Amniotic stem cell (primary cell): ENCODE data around the gene WDR3.
A peak's percentile ranks its signal among the peaks of the same experiment; 100 is the strongest.
"Not testable (repeated sequence)": the region's sequence is repeated elsewhere in the genome, so short reads cannot be mapped to it uniquely, and the experiment has no call there.

Source experiments
- DNase-seq: peaks from one replicate; lab custom pipeline; 2025; lab: John Stamatoyannopoulos, UW

WDR3 gene

DNA sequence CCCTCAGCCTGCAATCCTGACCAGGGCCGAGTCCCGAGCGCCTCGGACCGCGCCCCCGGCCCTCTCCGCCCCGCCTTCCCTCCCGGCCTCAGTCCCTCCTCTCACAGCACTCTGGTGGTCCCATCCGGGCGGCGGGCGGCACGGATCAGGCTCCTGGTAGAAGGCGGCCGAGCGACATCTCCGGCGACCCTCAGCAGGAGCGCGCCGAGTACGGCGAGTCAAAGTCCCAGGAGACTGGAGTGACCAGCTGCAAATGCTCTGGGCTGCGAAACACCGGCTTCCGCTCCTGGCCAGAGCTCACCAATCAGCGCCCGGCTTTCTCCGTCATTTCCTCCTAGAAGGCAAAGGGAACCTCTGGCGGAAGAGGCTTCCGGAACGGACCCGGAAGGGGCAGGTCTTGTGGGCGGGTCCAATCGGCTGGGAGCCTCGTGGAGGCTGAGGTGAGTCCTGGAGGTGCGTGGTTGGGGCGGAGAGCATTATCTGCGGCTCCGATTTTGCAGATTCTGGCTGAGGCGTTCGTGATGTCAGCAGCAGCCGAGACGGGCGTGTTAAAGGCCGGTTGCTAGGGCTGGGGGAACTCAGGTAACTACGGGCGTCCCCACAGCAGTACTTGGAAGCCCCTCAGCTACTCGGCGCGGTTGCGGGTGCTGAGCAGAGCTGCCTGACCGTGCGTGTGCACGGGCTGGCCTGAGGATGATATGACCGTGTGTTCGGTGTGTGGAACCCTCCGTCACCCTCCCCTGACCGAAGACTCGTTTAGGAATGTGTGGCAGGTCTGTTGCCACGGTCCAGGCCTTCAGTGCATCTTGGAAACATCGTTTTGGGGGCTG, at the start of gene WDR3, which contains the start of gene GDAP2:
Gene WDR3 (plus strand): TSS at position 397 of the 830 bp plus-strand sequence. CDS start 3,581 bp downstream, outside the sequence.
Gene GDAP2 (minus strand): TSS at position 279 of the 830 bp plus-strand sequence. CDS start 9,264 bp downstream, outside the sequence.
- DNase-seq, result peak; percentile 96

DNA sequence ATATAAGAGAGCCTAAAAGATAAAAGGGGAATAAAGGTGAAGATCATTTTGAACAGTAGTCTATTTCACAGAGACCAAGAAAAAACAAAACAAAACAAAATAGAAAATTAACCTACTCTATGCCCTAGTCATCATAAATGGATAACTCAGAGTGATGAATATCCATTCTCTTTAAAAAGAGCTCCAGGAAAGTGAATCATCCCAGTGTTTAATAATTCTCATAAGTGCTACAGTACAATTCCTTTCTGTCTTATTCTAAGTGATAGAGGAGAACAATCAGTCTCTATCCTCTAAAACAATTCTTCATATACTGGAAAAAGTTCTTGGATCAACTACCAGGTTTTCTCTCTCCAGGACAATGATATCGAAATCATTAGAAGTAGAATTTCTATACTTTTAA, 45.9 kb upstream of the WDR3 start:
- DNase-seq, result no peak

DNA sequence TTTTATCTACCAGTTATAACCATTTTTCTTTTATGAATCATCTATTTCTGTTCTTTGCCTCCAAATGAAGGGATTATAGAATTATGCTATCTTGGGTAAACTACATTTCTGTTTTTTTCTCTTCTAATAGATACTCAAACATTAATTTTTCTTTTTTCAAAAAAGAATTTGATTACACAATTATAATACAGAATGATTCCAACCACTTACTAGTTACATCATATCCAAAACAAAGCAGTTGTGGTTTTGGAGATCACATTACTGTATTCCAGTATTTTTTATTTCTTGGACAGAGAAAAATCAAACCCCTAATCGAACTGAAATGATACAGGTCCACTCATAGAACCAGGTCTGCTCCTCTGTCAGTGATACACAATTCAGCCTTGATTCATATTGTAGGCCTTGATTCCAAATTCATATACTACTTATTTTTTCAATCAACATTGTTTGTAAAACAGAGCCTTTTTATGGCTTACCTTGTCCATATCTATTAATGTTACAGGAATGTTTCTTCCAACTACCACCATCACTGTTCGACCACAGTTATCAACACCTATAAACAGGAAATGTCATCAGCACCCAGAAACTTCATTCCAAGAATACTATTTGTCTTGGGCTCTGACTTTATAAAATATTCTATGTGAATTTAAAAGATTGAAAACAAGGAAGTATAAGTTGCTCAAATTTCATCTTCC, 43.3 kb upstream of the WDR3 start:
- DNase-seq, result no peak

DNA sequence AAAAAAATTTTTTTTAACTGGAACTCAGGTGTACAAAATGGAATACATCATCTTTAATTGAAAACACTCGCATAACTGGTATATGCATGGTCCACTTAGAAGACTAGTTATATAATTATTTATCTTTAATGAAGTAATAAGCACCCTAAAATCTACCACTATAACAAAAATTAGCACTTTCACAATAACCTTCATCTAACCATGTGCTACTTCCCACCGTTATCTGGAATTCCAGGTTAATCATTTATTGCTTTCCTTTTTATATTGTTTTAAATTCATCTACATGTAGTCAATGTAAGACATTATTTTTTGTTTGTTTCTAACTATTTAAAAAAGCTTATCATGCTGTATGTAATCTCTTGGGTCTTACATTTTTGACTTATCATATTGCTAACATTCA, 39.1 kb upstream of the WDR3 start:
- DNase-seq, result no peak

DNA sequence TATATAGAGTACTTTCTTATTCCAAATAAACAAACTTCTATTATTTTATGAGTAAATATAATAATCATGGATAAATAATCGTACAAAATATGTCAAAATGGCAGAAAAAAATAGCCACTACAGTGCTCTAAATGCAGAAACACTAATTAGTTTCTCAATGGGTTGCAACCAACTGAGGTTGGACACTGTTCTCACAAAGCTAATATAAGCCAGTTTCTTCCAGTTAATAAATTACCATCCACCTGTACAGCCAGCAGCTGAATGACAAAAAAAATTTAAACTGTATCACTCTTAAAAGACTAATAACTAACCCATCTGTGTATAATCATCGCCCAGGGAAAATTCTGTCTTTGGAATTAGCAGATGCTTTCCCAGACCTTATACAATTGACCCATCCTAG, 37.0 kb upstream of the WDR3 start:
- DNase-seq, result no peak

DNA sequence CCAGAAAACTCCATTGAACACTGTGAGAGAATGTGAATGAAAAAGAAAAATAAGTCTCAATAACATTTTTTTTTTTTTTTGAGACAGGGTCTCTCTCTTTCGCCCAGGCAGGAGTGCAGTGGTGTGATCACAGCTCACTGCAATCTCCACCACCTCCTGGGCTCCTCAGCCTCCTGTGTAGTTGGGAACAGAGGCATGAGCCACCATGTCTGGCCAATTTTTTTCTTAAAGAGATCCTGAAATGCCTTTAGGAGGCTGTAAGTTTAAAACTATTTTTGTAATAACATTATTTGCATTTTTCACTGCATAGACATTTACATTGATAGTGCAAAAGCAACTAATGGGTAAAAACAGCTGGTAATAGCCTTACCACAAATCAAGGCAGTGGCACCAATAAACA, 35.5 kb upstream of the WDR3 start:
- DNase-seq, result no peak

DNA sequence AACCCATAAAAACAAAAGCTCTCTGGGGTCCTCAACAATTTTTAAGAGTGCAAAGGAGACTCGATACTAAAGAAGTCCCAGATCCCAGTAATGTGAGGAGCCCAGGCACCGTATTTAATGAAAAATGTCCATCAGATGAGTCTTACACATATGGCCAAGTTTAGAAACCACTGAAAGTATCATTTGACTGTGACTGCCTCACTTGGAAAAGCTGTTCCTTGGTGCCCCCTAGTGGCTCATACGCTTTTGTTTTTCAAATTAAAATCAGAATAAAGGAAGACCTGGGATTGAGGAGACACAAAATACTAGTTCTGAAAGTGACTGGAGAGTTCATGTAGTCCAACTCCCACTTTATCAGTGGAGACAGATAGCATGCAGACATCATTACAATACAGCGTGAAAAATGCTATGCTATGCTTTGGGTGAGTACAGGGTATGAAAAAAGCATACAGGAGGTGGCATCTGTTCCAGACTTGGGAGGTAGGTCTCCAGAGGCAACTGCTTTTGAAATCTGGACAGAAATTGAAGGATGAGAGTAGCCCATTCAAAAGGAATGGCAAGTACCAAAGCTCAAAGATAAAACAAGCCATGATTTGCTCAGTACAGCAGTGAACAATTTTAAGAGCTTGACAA, 33.9 kb upstream of the WDR3 start:
- DNase-seq, result peak; percentile 66

DNA sequence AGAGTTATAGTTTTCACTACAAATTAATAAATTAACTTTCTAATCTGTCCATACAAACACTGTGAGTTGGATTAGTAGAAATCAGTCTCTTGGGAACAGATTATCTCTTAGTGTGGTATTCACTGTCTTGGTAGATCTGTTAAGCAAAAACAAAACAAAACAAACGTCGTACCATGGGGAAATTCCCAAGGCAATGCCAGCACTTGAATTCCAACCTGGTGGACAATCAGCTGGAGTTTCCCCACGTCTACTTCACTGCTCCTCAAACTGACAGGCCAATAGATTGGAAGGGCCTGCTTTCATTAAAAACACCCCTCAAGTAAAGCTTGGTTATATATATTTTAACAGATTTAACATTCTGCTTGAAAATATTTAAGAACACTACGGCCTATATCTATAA, 32.0 kb upstream of the WDR3 start:
- DNase-seq, result no peak

DNA sequence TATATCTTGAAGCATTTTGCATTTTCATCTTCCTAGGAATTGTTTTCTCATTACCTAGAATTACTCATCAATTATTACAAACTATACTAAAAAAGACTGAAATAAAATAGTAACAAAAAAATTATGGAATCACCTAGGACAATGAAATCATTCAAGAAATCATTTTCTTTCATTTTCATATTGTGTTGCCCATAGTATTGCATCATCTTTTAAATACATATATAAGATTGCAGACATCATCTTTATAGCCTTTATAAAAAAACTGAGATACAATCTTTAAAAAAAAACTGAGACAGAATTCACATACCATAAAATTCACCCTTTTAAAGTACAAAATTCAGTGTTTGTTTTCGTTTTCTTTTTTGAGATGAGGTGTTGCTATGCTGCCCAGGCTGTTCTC, 29.7 kb upstream of the WDR3 start:
- no peak for DNase-seq

DNA sequence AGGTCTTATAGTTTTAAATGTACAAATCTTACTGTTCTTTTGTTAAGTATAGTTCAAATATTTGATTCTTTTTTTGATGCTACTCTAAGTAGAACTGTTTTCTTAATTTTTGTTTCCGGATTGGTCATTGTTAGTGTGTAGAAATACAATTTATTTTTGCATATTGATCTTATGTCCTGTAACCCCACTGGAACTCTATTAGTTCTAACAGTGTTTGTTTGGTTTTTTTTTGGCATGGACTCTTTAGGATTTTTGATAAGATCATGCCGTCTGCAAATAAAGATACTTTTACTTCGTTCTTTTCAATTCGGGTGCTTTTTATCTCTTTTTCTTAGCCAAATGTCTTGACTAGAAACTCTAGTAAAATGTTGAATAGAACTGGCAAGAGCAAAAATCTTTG, 26.6 kb upstream of the WDR3 start:
- DNase-seq, result no peak

DNA sequence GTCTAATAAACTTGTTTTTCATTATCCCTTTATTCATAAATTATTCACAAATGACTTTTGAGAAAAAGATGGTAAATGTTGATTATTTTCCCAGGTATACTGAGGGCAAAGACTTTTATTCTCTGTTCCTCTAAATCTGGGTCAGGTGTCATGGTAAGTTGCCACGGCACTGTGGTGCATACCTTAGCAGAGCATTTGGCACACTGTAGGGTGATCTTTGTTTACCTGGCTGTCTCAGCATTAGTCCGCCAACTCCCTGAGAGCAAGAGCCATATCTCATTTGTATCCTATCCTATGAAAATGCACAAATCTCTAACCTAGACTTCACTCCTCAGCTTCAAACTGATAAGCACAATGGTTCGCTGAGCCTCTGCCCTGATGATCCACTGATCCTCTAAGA, 25.1 kb upstream of the WDR3 start:
- no peak for DNase-seq

DNA sequence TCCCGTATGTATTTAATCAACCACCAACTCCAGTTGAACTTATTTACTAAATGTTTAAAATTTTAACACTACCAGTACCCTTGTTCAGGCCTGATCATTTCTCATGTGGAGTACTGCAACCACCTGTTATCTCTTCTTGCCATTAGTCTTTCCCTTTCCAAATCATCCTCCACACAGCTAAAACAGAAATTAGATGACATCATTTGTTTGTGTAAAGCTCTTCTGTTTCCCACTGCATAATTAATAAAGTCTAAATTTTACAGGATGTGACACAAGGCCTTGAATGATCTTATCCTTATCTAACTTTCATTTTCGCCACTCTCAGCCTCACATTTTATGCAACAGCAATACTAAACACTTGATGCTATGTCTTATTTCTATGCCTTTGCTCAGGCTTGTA, 24.5 kb upstream of the WDR3 start:
- DNase-seq, result no peak

DNA sequence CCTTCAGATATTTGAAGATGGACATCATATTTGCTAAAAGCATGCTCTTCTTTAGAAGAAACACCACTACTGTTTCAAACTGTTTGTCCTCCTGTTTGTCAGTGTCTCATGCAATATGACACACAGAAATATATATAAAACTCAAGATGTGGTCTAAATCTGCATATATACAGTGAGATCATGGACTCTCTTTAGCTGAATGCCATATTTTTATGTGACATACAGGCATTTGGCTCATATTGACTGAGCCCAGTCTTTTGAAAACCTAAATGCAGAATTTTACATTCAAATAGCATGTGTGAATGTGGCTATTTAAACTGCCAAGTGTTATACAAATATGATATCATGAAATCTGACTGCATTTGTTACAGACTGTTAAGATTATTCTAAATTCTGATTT, 18.5 kb upstream of the WDR3 start:
- no peak for DNase-seq

DNA sequence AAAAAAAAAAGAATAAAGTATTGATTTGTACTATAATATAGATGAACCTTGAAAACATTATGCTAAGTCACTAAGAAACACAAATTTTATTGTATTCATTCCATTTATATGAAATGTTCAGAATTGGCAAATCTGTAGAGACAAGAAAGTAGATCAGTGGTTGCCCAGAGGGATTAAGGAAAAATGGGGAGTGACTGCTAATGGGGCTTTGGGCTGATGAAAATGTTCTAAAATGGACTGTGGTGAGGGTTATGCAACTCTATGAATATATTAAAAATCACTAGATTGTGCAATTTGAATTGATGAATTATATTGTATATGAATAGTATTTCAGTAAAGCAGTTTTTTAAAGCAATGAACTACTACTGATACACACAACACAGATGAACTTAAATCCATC, 10.2 kb upstream of the WDR3 start:
- no peak for DNase-seq

DNA sequence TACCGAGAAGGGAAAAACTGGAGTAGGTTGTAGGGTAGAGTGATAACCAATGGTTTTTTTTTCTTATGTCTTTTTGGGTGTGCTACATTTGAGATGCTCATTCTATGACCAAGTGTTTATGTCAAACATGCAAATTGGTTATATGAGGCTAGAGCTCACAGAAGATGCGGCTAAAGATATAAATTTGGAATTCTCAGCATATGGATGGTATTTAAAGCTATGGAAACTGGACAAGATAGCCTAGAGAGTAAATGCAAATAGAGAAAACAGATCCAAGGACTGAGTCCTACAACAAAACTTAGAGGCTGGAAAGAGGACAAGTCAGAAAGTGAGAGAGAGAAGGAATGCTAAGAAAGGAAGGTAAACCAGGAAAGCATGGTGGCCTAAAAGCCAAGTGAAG, 7.5 kb upstream of the WDR3 start:
- no peak for DNase-seq

DNA sequence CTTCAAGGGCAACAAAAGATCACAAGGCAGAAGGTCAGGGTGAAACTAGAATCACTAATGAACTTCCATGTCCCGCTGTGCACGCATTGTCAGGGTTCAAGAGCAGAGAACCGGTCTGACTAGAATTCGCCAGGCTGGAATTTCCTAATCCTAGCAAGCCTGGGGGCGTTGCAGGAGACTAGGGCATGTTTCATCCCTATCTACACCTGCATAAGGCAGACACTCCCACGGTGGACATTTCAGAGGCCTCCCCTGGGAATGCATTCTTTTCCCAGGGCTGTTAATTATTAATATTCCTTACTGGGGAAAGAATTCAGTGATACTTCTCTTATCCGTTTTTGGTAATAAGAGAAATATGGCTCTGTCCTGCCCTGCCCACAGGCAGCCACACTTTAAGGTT, 6.8 kb upstream of the WDR3 start:
- not testable (repeated sequence) for DNase-seq

DNA sequence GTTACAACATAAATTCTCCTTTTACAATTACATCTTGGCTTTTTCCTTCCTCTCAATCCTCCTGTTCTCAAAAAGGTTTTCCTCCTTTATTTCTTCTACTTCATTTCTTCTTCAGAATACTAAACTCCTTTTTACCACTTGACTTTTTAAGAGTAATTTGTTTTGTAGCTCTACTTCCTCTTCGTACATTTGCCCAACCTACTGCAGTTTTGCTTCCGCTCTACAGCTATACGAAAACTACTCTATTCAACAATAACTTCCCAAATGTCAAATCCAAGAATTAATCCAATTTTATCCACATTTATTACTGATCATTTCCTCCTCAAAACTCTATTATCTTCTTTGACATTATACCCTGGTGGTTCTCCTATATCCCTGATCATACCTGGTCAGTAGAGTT, 3.6 kb upstream of the WDR3 start:
- DNase-seq, result no peak

DNA sequence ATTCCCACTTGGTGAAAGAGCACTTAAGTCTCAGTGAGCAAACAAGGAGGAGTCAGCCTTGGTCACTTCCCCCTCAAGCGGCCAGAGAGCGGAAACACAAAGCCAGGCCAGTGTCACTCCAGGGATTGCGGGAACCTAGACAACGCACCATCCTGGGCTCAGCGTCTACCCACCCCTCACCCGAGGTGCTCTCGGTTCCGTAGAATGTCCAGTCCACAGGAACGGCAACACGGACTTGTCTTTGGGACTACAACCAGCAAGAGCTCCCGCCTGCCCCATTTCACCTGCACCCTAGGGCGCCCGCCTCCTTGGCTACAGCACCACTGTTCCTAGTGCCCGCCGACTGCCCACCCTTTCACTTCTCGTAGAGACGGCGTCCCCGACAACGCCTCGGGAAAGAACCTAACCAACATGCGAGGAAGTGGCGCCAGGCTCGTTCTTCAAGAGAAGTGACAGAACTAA, 627 bp upstream of the WDR3 start:
- DNase-seq, result peak; percentile 38

DNA sequence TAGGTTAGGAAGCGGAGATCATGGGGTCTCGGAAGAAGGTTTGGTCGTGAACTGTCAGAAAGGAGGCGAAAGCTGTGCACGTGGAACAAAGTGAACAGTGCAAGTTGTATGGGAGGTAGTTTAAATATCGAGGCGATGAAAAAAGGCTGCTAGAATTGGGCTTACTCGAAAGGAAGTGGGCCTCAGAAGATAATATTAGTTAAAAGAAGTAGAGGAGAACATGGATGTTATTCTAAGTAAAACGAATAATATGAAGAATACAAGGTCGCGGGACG, 571 bp downstream of the WDR3 start:
- DNase-seq, result no peak

DNA sequence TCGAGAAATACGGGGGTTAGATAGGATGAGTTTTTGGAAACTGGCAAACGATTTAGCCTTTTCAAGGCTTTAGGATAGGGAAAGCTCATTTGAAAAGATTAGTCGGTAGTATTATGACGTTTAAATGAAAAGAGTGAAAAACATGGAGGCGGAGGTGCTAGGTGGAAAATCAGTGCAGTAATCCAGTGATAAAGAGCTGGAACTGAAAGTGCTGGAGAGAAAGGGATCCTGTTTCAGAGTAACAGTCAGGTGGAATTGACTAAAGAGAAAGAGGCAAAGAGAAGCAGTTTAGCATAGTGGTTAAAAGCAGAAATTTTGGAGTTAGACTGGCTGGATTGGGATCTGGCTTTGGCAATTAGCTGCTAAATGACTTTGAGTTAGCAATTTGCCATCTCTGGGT, 945 bp downstream of the WDR3 start:
- no peak for DNase-seq

DNA sequence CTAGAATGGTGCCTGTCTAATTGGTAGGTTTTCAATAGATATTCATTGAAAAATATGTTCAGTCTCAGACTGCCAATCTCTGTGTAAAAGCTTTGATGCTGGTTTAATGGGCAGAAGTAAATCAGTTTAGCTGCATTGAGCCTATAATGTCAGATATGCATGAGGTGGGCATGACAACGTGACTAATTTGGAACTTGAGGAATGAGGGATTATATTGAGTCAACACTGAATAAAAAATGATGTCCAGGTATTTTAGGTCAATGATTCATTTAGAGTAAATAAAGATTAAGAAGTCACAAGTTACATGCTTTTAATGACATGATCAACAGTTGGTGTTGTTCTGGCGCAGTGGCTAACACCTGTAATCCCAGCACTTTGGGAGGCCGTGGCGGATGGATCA, 3.0 kb downstream of the WDR3 start:
- no peak for DNase-seq

DNA sequence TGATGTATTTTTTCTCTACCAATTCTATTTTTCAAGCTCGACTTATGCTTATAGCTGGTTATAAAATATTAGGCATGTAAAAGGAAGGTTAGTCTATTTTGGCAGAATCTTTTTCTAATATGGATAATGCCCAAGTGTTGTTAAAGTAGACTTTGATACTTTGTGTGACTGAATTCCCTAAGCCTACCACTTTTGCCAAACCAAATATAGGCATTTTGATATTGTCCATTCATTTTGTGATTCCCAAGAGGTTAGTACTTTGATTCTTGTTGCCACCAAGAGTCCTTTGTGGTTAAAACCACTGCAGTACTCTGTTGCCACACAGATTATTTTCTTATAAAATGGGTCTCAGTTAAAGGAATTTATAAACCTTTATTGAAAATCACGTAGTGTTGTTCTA, 4.2 kb downstream of the WDR3 start:
- no peak for DNase-seq

DNA sequence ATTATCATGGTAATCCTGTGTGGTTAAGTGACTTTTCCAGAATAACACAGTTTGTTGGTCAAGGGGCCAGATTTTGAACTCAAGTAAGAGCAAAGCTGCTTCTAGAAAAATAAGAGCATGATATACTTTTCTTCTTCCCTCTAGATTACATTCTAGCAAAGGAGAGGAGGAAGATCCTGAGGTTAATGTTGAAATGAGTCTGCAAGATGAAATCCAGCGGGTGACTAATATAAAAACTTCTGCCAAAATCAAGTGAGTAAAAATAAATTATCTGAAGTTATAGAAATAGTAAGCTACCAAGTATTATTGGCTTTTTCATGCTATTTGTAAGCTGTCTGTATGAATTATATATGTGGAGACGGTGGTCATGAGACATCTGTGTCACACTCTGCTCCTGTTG, 12.8 kb downstream of the WDR3 start:
- DNase-seq, result no peak
